ENCODE results near the gene NRG2. TPM values are rescaled to one million over a fixed set of nuclear protein-coding genes. Genes with fewer than 3 reads are reported as not detected.
A peak's percentile ranks its signal among the peaks of the same experiment; 100 is the strongest.

NRG2 gene
- total and polyA plus RNA-seq, 2 of the 4 experiments (the other 2 are of a cell fraction): 0.18 TPM; not detected in 1

DNA sequence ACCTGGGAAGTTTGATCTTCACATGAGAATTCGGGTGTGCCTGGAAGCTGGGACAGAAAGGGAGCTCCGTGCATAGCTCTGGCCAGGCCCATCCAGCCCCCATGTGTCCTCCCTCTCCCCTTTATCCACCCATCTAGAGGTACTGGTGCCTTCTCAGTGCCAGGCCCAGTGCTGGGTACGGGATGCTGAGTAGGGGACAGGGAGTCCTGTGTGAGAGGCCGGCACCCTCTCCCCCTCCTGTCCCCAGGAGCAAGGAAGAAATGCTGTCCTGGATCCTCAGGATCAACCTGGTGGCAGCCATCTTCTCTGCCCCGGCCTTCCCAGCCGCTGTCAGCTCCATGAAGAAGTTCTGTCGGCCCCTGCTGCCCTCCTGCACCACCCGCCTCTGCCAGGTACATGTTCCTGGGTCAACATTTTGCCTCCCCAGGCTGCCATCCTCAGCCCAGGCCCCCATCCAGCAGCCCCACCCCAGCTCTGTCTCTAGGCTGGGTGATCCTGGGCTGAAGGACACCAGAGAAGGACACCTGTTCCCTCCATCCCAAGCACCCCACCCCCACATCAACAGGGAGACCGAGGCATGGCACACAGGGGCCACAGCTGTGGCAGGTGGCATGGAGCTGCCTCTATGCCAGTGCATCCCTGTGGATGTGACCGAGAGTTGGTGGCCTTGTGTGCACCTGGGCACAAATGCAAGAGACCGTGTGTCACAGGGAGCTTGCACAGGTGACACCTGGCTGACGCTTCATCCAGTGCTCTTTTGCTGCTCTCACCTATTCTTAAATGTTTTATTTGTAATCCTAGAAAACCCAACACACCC is 204.5 kb downstream of the NRG2 start:
- in situ Hi-C loops (cut with MboI; ENCODE audit: low sequenced_read_pairs): no loop called here
- no peak for ATAC-seq (ENCODE audit: low read depth)
- no peak overlapping the region for H3K56ac ChIP-seq (ENCODE audit: extremely low read depth, insufficient read depth, low read length)

More for the DNA sequence above, 204.5 kb downstream of the NRG2 start:
- 30% methylated on average over 3 of the region's 12 CpGs; no CpG with 5 or more reads in 1 of the 2 experiments for WGBS, 2 experiments (ENCODE audit: extremely low coverage in 2 of 2, insufficient read length in 1 of 2)
- no peak overlapping the region for H4K8ac ChIP-seq (ENCODE audit: low read depth in 2 of 2, low read length in 2 of 2)
- CTCF ChIA-PET: no interaction called here
- H4K20me1 ChIP-seq (ENCODE audit: insufficient read depth, low read length): no peaks in the 10 kb centered on the region
- no peak overlapping the region for H4K91ac ChIP-seq (ENCODE audit: insufficient read depth, low read depth, low read length)
- no peaks in the 10 kb centered on the region for H3K4me1 ChIP-seq (ENCODE audit: control insufficient read depth, insufficient read depth, low read length)
- no peaks in the 10 kb centered on the region for H3K36me3 ChIP-seq (ENCODE audit: control insufficient read depth, insufficient read depth, low read length)
- H3K27ac ChIP-seq (ENCODE audit: insufficient read depth, low read length): no peak overlapping the region
- H2AK5ac ChIP-seq (ENCODE audit: low read depth, low read length): no peak overlapping the region
- no peak overlapping the region for H3K14ac ChIP-seq (replicated peaks; ENCODE audit: low read depth, low read length)
- no peak overlapping the region for H4K5ac ChIP-seq (ENCODE audit: low read depth, low read length)
- H3K9ac ChIP-seq (ENCODE audit: low read depth, low read length): no peak overlapping the region
- TF ChIP-seq MAZ (IDR thresholded peaks at IDR 0.05; ENCODE audit: borderline replicate concordance, low read depth, low read length) (no peak), CHD1 (IDR thresholded peaks at IDR 0.05; ENCODE audit: low read depth, low read length) (no peak), POLR2A (IDR thresholded peaks at IDR 0.05; ENCODE audit: low read depth, low read length) (no peak), MXI1 (IDR thresholded peaks at IDR 0.05; ENCODE audit: borderline replicate concordance, low read depth, low read length) (no peak), MAFK (IDR thresholded peaks at IDR 0.05; ENCODE audit: low read depth, low read length) (no peak), USF2 (IDR thresholded peaks at IDR 0.05; ENCODE audit: low read depth, low read length) (no peak), FOS (IDR thresholded peaks at IDR 0.05; ENCODE audit: low read depth, low read length) (no peak), RFX5 (IDR thresholded peaks at IDR 0.05; ENCODE audit: low read depth, low read length) (no peak), RCOR1 (IDR thresholded peaks at IDR 0.05; ENCODE audit: insufficient replicate concordance, low read length) (no peak), CEBPB (IDR thresholded peaks at IDR 0.05; ENCODE audit: low read depth, low read length) (no peak)
- TF ChIP-seq, protein P1, sequence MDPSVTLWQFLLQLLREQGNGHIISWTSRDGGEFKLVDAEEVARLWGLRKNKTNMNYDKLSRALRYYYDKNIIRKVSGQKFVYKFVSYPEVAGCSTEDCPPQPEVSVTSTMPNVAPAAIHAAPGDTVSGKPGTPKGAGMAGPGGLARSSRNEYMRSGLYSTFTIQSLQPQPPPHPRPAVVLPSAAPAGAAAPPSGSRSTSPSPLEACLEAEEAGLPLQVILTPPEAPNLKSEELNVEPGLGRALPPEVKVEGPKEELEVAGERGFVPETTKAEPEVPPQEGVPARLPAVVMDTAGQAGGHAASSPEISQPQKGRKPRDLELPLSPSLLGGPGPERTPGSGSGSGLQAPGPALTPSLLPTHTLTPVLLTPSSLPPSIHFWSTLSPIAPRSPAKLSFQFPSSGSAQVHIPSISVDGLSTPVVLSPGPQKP (IDR thresholded peaks at IDR 0.05; ENCODE audit: borderline replicate concordance, low read depth, low read length): no peak
- no peak overlapping the region for H2BK15ac ChIP-seq (ENCODE audit: low read depth, low read length)
- H3K23ac ChIP-seq (ENCODE audit: low read depth, low read length): no peak overlapping the region
- POLR2A ChIA-PET (ENCODE audit: unreplicated experiment): no interaction called here
- no peak overlapping the region for H3K4ac ChIP-seq (ENCODE audit: low read depth, low read length)
- no TSS peak for BruUV-seq (replicated peaks)
- no peak overlapping the region for H2BK120ac ChIP-seq (ENCODE audit: low read depth, low read length)
- intact Hi-C loops (cut with micrococcal nuclease): no loop called here
- no peaks in the 10 kb centered on the region for H3K79me1 ChIP-seq (ENCODE audit: low read depth in 1 of 2, low read length in 2 of 2)
- H3K4me3 ChIP-seq (ENCODE audit: insufficient read depth, low read depth, low read length): no peak overlapping the region
- H3K9me1 ChIP-seq (ENCODE audit: insufficient read depth, low read length): no peaks in the 10 kb centered on the region
- H2AK9ac ChIP-seq (replicated peaks; ENCODE audit: low read depth, low read length, poor library complexity): no peak overlapping the region
- H2AFZ ChIP-seq (replicated peaks; ENCODE audit: low read length, poor library complexity): peak overlapping the region; percentile 66
- dilution Hi-C loops (cut with HindIII; ENCODE audit: low sequenced_read_pairs, unreplicated experiment): no loop called here
- H3K4me2 ChIP-seq (ENCODE audit: low read depth, low read length): no peak overlapping the region
- peaks cover 21% of the 10 kb centered on the region for H3K27me3 ChIP-seq (ENCODE audit: control insufficient read depth, insufficient read depth, low read length)
- DNase-seq: no peak
- H3K9me3 ChIP-seq (ENCODE audit: control insufficient read depth, insufficient read depth, low read length): no peaks in the 10 kb centered on the region
- H3K18ac ChIP-seq (ENCODE audit: low read depth, low read length): no peak overlapping the region
- no peak overlapping the region for H2BK5ac ChIP-seq (ENCODE audit: low read depth, low read length, poor library complexity, severe bottlenecking)
- H2BK20ac ChIP-seq (ENCODE audit: low read depth, low read length): no peak overlapping the region

Measured in IMR-90 (cell line).